Activated T-cell treated with anti-CD3 and anti-CD28 coated beads, Interleukin-2, amount 50 U/mL, for 72 hours (primary cell): ENCODE results near the gene COL4A3. TPM values are rescaled to one million over a fixed set of nuclear protein-coding genes. Genes with fewer than 3 reads are reported as not detected.

Experiments
- ATAC-seq, 2 donors: fragments of 150-1000 bp; cut with Tn5 transposase; replicated peaks in 1 of 2; 2 replicates each; pipeline ENCODE4 v1.10.0; 2021; ENCODE audit warnings: moderate library complexity in 2 of 2, mild to moderate bottlenecking in 1 of 2
- DNase-seq, 2 donors: peaks; one replicate each; pipeline ENCODE4 v3.0.0; 2021 to 2022; ENCODE audit warnings: mixed read lengths in 1 of 2
- H3K27ac Mint-ChIP-seq: one replicate; pipeline ENCODE4 v1.8.0; 2022; ENCODE audit warnings: mild to moderate bottlenecking, moderate library complexity, mixed read lengths
- H3K27me3 Mint-ChIP-seq: one replicate; pipeline ENCODE4 v1.8.0; 2022; ENCODE audit warnings: low read depth, mixed read lengths
- H3K36me3 Mint-ChIP-seq, 2 donors: one replicate each; pipeline ENCODE4 v1.8.0; 2022; ENCODE audit warnings: mixed read lengths in 2 of 2, mild to moderate bottlenecking in 1 of 2; ENCODE audit not compliant: insufficient read depth in 2 of 2
- H3K4me1 Mint-ChIP-seq: one replicate; pipeline ENCODE4 v1.8.0; 2022; ENCODE audit warnings: low read depth, mixed read lengths
- H3K4me3 Mint-ChIP-seq, 2 donors: one replicate each; pipeline ENCODE4 v1.8.0; 2022; ENCODE audit warnings: mild to moderate bottlenecking in 2 of 2, mixed read lengths in 2 of 2, moderate library complexity in 2 of 2
- H3K9me3 Mint-ChIP-seq, 2 donors: one replicate each; pipeline ENCODE4 v1.8.0; 2022; ENCODE audit warnings: mixed read lengths in 2 of 2
- total RNA-seq, 2 donors: library from RNA; stranded (reverse); gene quantifications; one replicate each; pipeline ENCODE4 v1.2.3, GENCODE V29; 2022

COL4A3 gene
- total RNA-seq: under 1 TPM in 1 of 2 donors, not detected in 1; 0.39 TPM

DNA sequence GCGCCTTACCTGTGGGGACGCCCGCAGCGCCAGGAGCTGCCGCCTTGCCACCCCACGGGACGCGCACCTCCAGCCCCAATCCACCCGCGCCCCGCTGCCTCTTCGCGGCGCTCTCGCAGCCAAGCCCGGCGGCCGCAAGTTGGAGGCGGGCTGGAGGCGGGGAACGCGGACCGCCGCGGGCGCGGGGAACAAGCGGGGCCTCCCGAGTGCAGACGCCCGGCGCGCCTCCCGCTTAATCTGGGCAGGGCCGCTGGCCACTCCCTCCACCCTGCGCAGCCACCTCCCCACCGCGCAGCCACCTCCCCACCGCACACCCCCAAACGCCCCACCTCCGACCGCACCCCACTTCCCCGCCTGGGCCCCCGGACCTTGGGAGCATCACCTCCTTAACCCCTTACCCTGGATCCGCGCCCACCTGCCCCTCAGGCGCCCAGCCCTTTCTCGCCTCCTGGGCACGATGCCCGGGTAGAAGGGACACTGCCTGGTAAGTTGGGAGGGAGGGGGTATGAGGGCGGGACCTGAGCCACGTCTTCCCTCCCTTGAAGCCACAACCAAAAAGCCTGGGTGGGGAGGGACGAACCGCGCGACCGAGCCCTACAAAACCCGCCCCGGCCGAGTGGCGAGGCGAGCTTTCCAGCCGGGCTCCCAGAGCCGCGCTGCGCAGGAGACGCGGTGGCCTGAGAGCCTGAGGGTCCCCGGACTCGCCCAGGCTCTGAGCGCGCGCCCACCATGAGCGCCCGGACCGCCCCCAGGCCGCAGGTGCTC, at the start of gene COL4A3, which contains the start of gene COL4A4:
TSS of gene COL4A3 (plus strand) at position 627 of the 765 bp plus-strand sequence. CDS start at position 730, 103 bp downstream.
TSS of gene COL4A4 (minus strand) at position 208 of the 765 bp plus-strand sequence. CDS start 16,722 bp downstream, outside the sequence.
- ATAC-seq: peak; percentile 60 to 64
- H3K9me3 Mint-ChIP-seq: peaks cover 5 to 6% of the 10 kb centered on the region in 2 donors
- H3K36me3 Mint-ChIP-seq: peaks cover 0 to 3% of the 10 kb centered on the region in 2 donors
- H3K4me3 Mint-ChIP-seq: peak within 1 kb of the TSS; percentile 70 to 82
- H3K27me3 Mint-ChIP-seq: peaks cover 70% of the 10 kb centered on the region
- peaks cover 10% of the 10 kb centered on the region for H3K4me1 Mint-ChIP-seq
- DNase-seq: peak; percentile 21 to 22
- H3K27ac Mint-ChIP-seq: no peak within 1 kb of the TSS

GRCh38 chr2:227115761-227116160, 48.7 kb upstream of the COL4A3 start:
- no peak overlapping the region for H3K4me3 Mint-ChIP-seq
- no peak overlapping the region for H3K27ac Mint-ChIP-seq
- H3K4me1 Mint-ChIP-seq: peaks cover 5% of the 10 kb centered on the region
- ATAC-seq (peak in 1 of 2 donors; percentile 32), DNase-seq (no peak)
- no peaks in the 10 kb centered on the region for H3K36me3 Mint-ChIP-seq
- H3K9me3 Mint-ChIP-seq: no peaks in the 10 kb centered on the region
- H3K27me3 Mint-ChIP-seq: peaks cover 27% of the 10 kb centered on the region

DNA sequence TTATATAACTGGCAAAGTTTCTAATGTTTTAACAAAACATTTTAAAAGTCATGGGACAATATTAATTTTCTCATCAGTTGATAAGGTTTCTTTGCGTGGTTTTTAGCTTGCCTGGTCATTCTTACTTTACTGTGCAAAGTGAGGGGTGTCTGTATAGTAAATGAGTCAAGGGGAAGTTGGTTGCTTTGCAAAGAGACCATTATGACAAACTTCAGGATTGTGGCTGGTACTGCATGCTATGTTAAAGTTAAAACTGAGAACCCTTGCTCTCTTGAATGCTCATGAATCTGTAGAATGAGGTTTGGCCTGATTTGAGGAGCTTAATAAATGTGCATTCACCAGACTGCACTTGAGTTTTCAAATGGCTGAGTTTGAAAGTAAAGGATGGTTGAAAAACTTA, 47.4 kb upstream of the COL4A3 start:
- H3K4me3 Mint-ChIP-seq: peak overlapping the region in 1 of 2 donors; percentile 25
- no peak for DNase-seq
- no peaks in the 10 kb centered on the region for H3K9me3 Mint-ChIP-seq
- peak overlapping the region; percentile 56 for H3K27ac Mint-ChIP-seq
- peaks cover 5% of the 10 kb centered on the region for H3K4me1 Mint-ChIP-seq
- ATAC-seq: peak; percentile 69 to 91
- H3K27me3 Mint-ChIP-seq: peaks cover 27% of the 10 kb centered on the region
- H3K36me3 Mint-ChIP-seq: no peaks in the 10 kb centered on the region

DNA sequence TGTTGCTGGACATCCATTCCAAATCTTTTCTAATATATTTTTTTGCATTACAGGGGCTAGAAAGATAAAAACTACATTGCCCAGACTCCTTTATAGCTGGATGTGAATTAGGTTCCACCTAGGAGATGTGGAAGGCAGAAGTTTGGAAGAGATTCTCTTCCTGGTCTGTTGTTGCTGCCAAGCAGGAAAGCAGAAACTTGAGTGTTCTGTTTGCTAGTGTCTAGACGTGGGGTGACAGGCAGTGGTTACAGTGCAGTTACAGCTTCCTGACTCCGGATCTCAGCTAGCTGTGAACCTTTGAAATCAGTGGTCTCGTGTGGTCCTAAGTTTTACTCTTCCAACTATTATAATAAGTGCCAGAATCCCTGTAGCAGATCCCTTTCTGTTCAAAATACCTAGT, 46.6 kb upstream of the COL4A3 start:
- DNase-seq (no peak), ATAC-seq (no peak)
- H3K36me3 Mint-ChIP-seq: no peaks in the 10 kb centered on the region
- H3K9me3 Mint-ChIP-seq: no peaks in the 10 kb centered on the region
- H3K27me3 Mint-ChIP-seq: peaks cover 27% of the 10 kb centered on the region
- H3K4me1 Mint-ChIP-seq: peaks cover 5% of the 10 kb centered on the region
- no peak overlapping the region for H3K27ac Mint-ChIP-seq
- no peak overlapping the region for H3K4me3 Mint-ChIP-seq

GRCh38 chr2:227118353-227118752, 46.1 kb upstream of the COL4A3 start:
- H3K27ac Mint-ChIP-seq: no peak overlapping the region
- H3K4me3 Mint-ChIP-seq: no peak overlapping the region
- H3K27me3 Mint-ChIP-seq: peaks cover 32% of the 10 kb centered on the region
- no peaks in the 10 kb centered on the region for H3K9me3 Mint-ChIP-seq
- H3K4me1 Mint-ChIP-seq: peaks cover 5% of the 10 kb centered on the region
- DNase-seq (no peak), ATAC-seq (no peak)
- no peaks in the 10 kb centered on the region for H3K36me3 Mint-ChIP-seq

- no peak for ATAC-seq
- no peak for DNase-seq
- H3K4me3 Mint-ChIP-seq: no peak overlapping the region
- no peaks in the 10 kb centered on the region for H3K9me3 Mint-ChIP-seq
- H3K36me3 Mint-ChIP-seq: no peaks in the 10 kb centered on the region
- no peak overlapping the region for H3K27ac Mint-ChIP-seq
- no peaks in the 10 kb centered on the region for H3K4me1 Mint-ChIP-seq
- peaks cover 27% of the 10 kb centered on the region for H3K27me3 Mint-ChIP-seq
Measured at GRCh38 chr2:227123697-227124096, 40.7 kb upstream of the COL4A3 start.

DNA sequence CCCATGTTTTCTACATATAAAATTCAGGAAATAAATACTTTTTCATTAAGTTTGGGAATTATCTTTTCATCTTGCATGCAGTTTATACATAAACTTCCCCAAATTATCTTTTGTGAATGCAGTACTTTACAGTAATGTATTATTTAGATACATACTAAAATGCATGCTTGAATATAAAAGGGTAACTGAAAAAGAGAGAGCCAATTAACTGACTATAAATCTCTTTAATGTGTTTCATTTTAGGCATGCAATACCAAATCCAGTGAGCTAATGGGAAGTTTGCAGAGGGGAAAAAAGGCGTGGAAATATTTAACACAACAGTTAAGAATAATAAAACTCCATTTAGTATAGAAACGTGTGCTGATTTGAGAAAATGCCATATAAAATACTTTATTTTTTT, 39.6 kb upstream of the COL4A3 start:
- Mint-ChIP-seq H3K4me3 (no peak overlapping the region), H3K4me1 (no peaks in the 10 kb centered on the region), H3K27ac (no peak overlapping the region), H3K36me3 (no peaks in the 10 kb centered on the region), H3K27me3 (peaks cover 32% of the 10 kb centered on the region), H3K9me3 (no peaks in the 10 kb centered on the region)
- no peak for ATAC-seq
- DNase-seq: no peak

- Mint-ChIP-seq H3K27me3 (peaks cover 33% of the 10 kb centered on the region), H3K9me3 (no peaks in the 10 kb centered on the region), H3K4me1 (no peaks in the 10 kb centered on the region), H3K4me3 (no peak overlapping the region), H3K36me3 (no peaks in the 10 kb centered on the region), H3K27ac (no peak overlapping the region)
- DNase-seq (no peak), ATAC-seq (no peak)
Measured at GRCh38 chr2:227125506-227125905, 38.9 kb upstream of the COL4A3 start.

- H3K9me3 Mint-ChIP-seq: no peaks in the 10 kb centered on the region
- ATAC-seq: no peak
- no peak for DNase-seq
- H3K27me3 Mint-ChIP-seq: peaks cover 39% of the 10 kb centered on the region
- H3K36me3 Mint-ChIP-seq: no peaks in the 10 kb centered on the region
- H3K4me1 Mint-ChIP-seq: no peaks in the 10 kb centered on the region
- H3K27ac Mint-ChIP-seq: no peak overlapping the region
- H3K4me3 Mint-ChIP-seq: no peak overlapping the region
Measured at GRCh38 chr2:227127201-227127600, 37.2 kb upstream of the COL4A3 start.

GRCh38 chr2:227130636-227131035, 33.8 kb upstream of the COL4A3 start:
- peaks cover 29% of the 10 kb centered on the region for H3K27me3 Mint-ChIP-seq
- no peaks in the 10 kb centered on the region for H3K4me1 Mint-ChIP-seq
- no peak overlapping the region for H3K27ac Mint-ChIP-seq
- DNase-seq (no peak), ATAC-seq (no peak)
- H3K36me3 Mint-ChIP-seq: no peaks in the 10 kb centered on the region
- H3K9me3 Mint-ChIP-seq: no peaks in the 10 kb centered on the region
- H3K4me3 Mint-ChIP-seq: no peak overlapping the region

DNA sequence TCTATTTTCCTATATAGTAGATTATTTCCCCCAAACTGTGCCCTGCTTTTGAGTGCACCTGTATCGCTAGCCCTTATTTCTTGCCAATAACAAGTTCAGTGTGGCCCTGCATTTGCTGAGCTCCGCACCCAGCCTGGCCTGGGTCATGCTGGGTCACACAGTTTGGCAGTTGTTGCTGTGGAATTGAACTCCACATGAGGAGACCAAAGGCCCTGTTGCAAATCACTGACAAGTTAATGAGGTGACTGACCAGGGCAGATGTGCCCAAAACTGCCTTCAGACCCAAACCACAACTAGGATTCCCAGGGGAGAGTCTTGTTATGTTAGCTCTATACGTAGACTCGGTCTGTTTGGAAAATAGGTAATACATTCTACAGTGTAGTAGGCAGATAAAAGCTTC, 31.4 kb upstream of the COL4A3 start:
- H3K27me3 Mint-ChIP-seq: peaks cover 19% of the 10 kb centered on the region

GRCh38 chr2:227134591-227134990, 29.8 kb upstream of the COL4A3 start:
- ATAC-seq (no peak), DNase-seq (no peak)
- no peaks in the 10 kb centered on the region for H3K36me3 Mint-ChIP-seq
- no peaks in the 10 kb centered on the region for H3K9me3 Mint-ChIP-seq
- peaks cover 6% of the 10 kb centered on the region for H3K27me3 Mint-ChIP-seq
- H3K27ac Mint-ChIP-seq: no peak overlapping the region
- no peak overlapping the region for H3K4me3 Mint-ChIP-seq
- H3K4me1 Mint-ChIP-seq: no peaks in the 10 kb centered on the region

More for the DNA sequence above, 31.4 kb upstream of the COL4A3 start:
- ATAC-seq (no peak), DNase-seq (no peak)
- H3K27ac Mint-ChIP-seq: no peak overlapping the region
- H3K9me3 Mint-ChIP-seq: no peaks in the 10 kb centered on the region
- H3K4me1 Mint-ChIP-seq: no peaks in the 10 kb centered on the region
- no peaks in the 10 kb centered on the region for H3K36me3 Mint-ChIP-seq
- H3K4me3 Mint-ChIP-seq: no peak overlapping the region

GRCh38 chr2:227141301-227141700, 23.1 kb upstream of the COL4A3 start:
- ATAC-seq (no peak), DNase-seq (no peak)
- no peaks in the 10 kb centered on the region for H3K36me3 Mint-ChIP-seq
- no peak overlapping the region for H3K27ac Mint-ChIP-seq
- no peaks in the 10 kb centered on the region for H3K9me3 Mint-ChIP-seq
- peaks cover 10% of the 10 kb centered on the region for H3K27me3 Mint-ChIP-seq
- no peaks in the 10 kb centered on the region for H3K4me1 Mint-ChIP-seq
- no peak overlapping the region for H3K4me3 Mint-ChIP-seq

DNA sequence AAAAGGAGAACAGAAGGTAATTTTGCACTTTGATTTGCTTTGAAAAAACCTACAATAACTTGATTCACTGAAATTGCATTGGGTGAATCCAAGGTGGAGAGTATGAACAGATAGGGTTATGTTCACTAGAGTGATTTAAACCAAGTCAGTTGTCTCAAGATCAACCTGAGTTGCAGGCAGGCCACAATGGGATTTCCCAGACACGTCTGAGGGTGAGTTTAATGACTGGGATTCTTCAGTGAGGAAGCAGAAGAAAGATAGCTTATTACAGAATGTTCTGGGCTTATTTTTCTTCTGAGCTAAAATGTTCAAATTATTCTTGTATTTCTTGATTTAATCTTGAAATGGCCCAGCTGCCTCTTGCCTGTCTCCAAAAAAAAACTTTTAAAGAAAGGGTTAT, 20.5 kb upstream of the COL4A3 start:
- DNase-seq (no peak), ATAC-seq (no peak)
- no peak overlapping the region for H3K27ac Mint-ChIP-seq
- H3K9me3 Mint-ChIP-seq: no peaks in the 10 kb centered on the region
- no peak overlapping the region for H3K4me3 Mint-ChIP-seq
- peaks cover 18% of the 10 kb centered on the region for H3K27me3 Mint-ChIP-seq
- no peaks in the 10 kb centered on the region for H3K4me1 Mint-ChIP-seq
- H3K36me3 Mint-ChIP-seq: no peaks in the 10 kb centered on the region
